Glomerular endothelial cell (primary cell): ENCODE measurements around the gene MEX3D. TPM values are rescaled to one million over a fixed set of nuclear protein-coding genes. Genes with fewer than 3 reads are reported as not detected.

ENCODE experiments used
- DNase-seq: peaks from one replicate; pipeline ENCODE4 v3.0.0-alpha.2; 2011; ENCODE audit warnings: low read depth, low spot score; ENCODE audit errors: extremely low read depth
- total RNA-seq: library from RNA; depleted of rRNA; stranded (reverse); fragments of >200 nt; gene quantifications from 2 replicates; pipeline ENCODE4 v1.2.3, GENCODE V29; 2015

Gene MEX3D
- 88.8 and 130 TPM in 2 replicates for total RNA-seq

GRCh38 chr19:1568320-1569019 lies at the start of gene MEX3D:
Gene MEX3D, minus strand, starts transcription at chr19:1568325. Its CDS starts 267 bp downstream, at chr19:1568058.
- DNase-seq, result no peak

GRCh38 chr19:1616875-1617274 lies 48.8 kb upstream of the MEX3D start:
- DNase-seq, result no peak

DNA sequence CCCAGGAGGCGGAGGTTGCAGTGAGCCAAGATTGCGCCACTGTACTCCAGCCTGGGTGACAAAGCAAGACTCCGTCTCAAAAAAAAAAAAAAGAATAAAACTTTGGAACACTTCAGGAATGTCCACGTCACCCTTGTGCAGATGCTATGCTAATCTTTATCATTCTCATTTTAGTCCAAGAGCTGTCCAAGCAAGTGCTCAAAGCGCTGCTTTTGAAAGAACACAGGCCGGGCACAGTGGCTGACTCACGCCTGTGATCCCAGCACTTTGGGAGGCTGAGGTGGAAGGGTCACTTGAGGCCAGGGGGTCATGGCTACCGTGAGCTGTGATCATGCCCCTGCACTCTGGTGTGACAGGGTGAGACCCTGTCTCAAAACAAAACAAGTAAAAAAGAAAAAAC lies 48.3 kb upstream of the MEX3D start:
- no peak for DNase-seq

- DNase-seq, result no peak
These were observed 47.1 kb upstream of the MEX3D start for GRCh38 chr19:1615156-1615765.

DNA sequence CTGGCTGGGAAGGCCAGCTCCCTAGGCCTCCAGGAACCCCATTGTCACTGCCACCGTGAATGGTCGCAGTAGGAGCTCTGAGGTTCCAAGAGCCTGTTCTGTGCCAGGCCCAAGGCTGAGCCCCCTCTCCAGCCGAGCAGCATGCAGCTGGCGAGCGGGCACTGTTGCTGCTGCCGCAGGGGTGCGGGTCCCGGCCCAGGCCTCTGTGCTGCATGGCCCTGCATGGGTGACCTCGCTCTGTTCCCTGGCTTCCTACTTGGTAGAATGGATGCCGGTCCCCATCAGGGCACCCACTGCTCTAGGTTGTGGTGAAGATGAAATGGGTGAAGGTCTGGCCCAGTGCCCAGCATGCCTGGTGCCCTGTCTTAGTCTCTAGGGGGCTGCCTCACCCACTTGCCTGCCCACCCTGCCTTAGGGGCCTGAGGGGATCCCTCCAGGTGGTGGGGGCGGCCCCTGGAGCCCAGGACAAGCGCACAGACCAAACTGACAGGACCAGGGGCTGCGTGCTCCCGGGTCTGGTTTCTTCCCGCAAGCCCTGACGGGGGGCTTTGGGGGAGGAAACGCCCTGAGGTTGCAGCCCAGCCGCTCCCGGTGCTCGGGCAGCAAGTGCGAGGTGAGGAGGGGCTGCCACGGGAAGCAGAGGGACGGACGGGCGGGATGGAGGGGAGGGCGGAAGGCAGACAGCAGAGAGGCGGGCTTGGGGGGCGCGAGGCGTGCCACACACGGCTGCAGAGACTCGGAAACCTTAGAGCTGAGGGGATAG lies 45.9 kb upstream of the MEX3D start:
- no peak for DNase-seq

- no peak for DNase-seq
These were observed 45.0 kb upstream of the MEX3D start for GRCh38 chr19:1613146-1613545.

- DNase-seq, result no peak
These were observed 44.3 kb upstream of the MEX3D start for GRCh38 chr19:1612114-1613086.

DNA sequence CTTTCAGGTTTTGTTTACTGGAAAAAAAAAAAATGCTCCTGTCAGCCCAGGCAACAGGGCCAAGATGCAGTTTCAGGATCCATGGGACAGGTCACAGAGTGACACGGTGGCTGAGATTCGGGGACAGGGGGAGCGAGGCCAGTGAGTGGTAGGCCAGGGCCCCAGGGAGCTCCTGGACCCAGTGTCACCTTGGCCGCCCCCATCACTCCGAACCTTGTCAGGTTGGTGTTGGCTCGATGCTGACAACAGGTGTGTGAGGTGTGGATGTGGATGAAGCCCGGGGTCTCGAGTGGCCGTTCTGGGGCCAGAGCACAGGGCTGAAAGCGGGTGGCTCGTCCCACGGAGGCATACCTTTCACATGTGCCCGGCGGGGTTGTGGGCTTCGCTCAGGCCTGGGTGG lies 43.2 kb upstream of the MEX3D start:
- no peak for DNase-seq

GRCh38 chr19:1610579-1610978 lies 42.5 kb upstream of the MEX3D start:
- DNase-seq, result no peak

DNA sequence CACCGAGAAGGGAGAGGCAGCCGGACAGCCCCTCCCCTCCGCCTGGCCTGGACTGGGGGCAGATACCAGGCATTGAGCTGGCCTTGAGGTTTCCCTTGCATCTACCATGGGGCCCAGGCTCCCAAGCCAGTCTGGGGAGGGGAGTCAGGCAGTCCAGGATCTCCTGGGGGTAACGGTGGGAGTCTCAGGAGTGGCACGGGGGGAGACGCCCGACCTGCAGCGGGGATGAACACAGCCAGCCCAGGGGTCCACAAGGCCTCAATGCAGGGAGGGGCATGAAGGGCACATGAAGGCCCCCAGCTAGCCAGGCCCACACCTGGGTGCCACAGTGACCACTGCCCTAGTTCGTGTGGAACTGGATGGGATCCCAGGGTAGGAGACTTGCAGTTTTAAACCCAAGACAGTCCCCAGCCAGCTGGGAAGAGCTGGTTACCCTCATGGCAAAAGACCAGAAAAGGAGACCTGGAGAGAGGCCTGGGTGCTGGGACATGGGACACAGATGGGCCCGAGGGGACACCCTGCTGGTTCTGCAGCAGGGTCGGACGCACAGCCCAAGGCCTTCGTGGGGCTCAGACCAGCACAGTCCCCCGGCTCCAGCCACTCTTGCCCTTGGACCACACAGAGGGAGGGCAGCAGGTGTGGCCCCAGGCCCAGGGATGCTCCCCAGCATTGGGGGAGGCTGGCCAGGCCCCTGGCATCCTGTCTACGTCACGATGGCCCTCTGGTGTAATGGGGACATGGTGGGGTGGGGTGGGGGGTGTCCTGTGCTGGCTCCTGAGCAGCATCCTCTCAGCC lies 41.8 kb upstream of the MEX3D start:
- no peak for DNase-seq

DNA sequence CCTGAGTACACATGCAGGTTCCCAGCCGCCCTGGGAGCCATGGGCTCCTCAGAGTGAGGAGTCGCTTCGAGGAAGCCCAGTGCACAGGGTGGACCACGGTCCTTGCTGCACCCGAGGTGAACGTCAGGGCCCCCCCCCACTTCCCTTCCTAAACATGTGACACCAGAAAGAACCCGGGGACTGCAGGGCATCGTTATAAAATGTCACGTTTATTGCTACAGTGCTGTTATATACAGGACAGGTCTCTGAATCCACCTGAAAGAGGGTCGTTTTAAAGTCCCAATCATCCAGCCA lies 40.9 kb upstream of the MEX3D start:
- DNase-seq, result no peak

DNA sequence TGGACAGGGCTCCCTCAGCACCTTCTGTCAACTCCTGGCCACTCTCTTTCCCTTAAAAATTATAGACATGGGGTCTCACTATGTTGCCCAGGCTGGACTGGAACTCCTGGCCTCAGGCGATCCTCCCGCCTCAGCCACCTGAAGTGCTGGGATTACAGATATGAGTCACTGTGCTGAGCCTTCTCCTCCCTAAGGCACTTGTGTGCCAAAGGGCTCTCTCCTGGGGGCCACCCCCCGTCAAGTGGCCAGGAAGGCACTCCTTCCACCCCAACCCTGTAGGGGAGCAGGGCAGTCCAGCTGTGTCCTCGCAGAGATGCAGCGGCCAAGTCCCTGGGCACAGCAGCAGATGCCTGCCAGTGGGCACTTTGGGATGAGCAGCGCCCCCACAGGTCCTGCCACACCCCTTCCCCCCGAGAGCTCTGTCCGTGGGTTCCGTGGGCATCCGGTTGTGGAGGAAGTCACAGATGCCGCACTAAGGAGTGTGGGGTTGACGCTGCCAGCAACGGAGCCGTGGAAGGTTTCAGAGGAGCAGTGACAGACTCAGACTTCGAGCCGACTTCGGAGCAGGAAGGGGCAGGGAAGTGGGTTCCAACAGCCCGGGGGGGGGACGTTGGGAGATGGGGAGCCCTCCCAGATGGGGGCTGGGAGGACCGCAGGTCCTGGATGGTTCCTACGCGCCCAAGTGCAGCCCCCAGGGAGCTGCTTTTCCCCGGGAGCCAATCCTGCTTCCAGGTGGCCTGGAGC lies 40.4 kb upstream of the MEX3D start:
- no peak for DNase-seq

DNA sequence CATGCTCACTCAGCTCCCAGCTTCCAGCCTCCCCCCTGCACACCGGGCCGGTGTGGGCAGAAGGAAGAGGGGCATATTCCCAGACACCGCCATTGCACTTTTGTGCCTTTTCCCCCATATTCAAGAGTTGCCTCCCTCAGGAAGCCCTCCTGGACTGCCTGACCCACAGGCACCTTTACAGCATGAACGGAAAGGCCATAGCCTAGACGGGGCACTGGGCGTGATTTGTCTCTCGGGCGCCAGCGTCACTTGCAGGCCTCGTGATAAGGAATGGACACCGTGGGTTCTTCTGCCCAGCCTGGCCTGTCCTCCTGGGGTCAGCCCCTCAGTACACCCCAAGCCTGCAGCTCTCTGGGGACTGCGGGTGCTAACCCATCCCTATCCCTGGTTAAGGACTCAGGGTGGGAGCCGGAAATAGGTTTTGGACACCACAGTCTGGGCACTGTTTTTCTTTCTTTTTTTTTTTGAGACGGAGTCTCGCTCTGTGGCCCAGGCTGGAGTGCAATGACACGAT lies 38.1 kb upstream of the MEX3D start:
- no peak for DNase-seq

DNA sequence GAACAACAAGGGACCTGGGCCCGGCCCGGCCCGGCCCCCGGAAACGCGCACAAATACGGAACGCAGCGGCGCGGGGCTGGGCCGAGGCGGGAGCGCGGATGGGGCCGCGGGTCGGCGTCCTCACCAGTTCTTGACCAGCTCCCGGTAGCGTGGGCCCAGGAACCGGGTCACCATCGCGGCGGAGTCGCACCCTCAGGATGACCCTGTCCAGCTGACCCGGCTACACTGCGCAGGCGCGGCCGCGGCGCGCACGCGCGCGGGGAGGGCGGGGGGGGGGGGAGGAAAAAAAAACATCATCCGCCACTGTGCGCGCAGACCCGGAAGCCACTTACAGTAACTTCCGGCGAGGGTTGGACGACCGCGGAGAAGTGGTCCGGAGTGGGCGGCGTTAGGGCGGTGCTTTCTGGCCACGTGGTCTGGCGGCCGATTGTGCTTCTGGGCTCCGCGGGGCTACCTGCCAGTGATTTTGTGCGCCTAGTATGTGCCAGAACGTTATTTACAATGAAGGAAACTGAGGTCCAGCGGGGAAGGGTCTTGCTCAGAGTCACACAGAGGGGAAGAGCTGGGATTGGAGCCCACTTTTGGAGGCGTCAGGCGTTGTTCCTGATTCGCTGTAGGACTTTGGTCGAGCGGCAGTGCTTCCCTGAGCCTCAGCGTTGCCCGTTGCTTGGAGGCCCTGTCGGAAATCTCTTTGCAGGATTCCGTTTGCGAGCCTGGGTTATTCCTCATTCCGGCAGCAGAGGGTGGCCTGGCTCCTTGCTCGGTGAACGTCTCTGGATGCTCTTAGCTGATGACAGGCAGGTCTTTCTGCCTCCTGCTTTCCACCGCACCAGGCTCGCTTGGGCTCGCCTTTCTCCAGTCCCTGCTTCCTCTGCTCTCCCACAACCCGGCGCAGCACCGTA lies 37.4 kb upstream of the MEX3D start, which contains the start of gene UQCR11:
Gene UQCR11 (minus strand): TSS at position 227 of the 902 bp plus-strand sequence. CDS start 53 bp downstream, at position 174.
- peak; percentile 76 for DNase-seq

- DNase-seq, result no peak
These were observed 34.1 kb upstream of the MEX3D start for GRCh38 chr19:1602091-1602707.

- DNase-seq, result no peak
These were observed 33.5 kb upstream of the MEX3D start for GRCh38 chr19:1601613-1602064.

DNA sequence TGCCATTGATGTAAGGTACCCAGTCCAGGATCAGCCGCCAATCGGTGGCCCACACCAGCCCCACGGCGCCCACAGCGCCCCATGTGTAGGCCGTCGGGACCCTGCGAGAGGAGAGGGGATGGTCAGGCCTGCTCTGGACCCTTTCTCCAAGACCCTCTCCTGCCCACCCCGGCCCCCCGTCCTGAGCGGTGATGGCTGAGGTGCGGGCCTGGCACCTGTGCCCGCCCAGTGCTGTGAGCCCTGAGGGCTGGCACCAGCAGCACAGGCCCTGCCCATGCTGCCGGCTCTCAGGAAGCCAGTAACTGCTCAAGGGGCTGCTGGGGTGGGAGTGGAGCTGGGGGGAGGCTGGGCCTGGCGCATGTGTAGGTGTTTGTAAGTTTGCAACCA lies 31.3 kb upstream of the MEX3D start:
- DNase-seq, result no peak
